GM19372 (cell line): ENCODE results near the gene GEMIN2.
"Not testable (repeated sequence)": the region's sequence is repeated elsewhere in the genome, so short reads cannot be mapped to it uniquely, and the experiment has no call there.

ENCODE experiments used
- ATAC-seq: cut with Tn5 transposase; IDR thresholded peaks from one replicate; pipeline ENCODE4 v1.9.1; 2021; ENCODE audit warnings: mild to moderate bottlenecking, low read depth, moderate library complexity; ENCODE audit not compliant: unreplicated experiment

The GEMIN2 gene

GRCh38 chr14:39114073-39114838, at the start of gene GEMIN2:
Gene GEMIN2 (plus strand): TSS chr14:39114323. CDS start chr14:39114339, 16 bp downstream.
- ATAC-seq: peak; percentile 91

DNA sequence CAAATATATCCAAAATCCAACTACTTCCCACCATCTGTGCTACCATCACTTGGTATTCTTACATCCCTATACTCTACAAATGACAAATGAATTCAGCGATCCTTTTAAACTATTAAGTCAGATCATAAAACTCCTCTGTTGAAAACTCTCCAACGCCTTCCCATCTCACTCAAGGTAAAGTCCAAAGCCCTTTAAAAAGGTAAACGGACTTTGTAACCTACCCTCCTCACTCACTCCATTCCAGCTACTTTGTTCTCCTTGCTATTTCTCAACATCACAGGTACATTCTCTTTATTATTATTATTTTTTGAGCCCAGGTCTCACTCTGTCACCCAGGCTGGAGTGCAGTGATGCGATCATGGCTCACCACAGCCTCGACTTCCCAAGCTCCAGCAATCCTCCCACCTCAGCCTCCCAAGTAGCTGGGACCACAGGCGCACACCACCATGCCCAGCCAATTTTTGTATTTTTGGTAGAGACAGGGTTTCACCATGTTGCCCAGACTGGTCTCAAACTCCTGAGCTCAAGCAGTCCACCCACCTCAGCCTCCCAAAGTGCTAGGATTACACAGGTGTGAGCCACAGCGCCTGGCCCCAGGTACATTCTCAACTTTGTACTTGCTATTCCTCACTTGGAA, 44.8 kb upstream of the GEMIN2 start:
- ATAC-seq: not testable (repeated sequence)

GRCh38 chr14:39069923-39070322, 44.2 kb upstream of the GEMIN2 start:
- no peak for ATAC-seq

DNA sequence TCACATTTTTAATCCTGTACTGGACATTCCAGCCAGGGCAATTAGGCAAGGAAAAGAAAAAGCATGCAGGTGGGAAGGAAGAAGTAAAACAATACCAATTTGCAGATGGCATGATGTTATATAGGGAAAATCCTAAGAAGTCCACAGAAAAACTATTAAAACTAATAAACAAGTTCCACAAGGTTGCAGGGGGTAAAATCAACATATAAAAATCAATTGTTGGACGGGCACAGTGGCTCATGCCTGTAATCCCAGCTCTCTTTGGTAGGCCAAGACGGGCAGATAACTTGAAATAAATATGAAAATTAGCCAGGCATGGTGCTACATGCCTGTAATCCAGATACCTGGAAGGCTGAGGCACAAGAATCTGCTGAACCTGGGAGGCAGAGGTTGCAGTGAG, 43.0 kb upstream of the GEMIN2 start:
- ATAC-seq: no peak

- ATAC-seq: no peak
These were observed 33.2 kb upstream of the GEMIN2 start for GRCh38 chr14:39080886-39081285.

DNA sequence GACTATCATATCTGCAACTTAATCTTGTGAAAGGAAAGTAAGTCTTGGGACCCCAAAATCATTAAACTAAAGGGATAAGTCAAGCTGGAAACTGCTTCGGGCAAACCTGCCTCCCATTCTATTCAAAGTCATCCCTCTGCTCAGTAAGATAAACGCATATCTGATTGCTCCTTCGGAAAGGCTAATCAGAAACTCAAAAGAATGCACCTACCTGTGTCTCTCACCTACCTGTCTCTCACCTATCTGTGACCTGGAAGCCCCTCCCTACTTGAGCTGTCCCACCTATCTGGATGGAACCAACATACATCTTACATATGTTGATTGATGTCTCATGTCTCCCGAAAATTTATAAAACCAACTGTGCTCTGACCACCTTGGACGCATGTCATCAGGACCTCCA, 31.0 kb upstream of the GEMIN2 start:
- no peak for ATAC-seq

DNA sequence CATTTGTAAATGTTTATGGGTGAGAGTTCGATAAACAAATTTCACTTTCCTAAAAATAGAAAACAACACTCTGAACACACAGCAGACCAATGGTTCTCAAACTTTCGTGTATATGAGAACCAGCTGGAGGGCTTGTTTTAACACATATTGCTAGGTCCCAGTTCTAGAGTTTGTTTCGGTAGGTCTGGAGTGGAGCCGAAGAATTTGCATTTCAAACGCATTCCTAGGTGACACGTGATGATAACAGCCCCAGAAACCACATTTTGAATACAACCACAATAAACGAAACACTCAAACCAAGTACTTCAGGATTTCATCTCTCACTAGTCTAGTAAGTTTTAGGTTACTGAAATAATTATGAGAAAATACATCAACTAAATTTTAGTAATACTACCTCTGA, 28.2 kb upstream of the GEMIN2 start:
- ATAC-seq: no peak

GRCh38 chr14:39087493-39087892, 26.6 kb upstream of the GEMIN2 start:
- no peak for ATAC-seq

DNA sequence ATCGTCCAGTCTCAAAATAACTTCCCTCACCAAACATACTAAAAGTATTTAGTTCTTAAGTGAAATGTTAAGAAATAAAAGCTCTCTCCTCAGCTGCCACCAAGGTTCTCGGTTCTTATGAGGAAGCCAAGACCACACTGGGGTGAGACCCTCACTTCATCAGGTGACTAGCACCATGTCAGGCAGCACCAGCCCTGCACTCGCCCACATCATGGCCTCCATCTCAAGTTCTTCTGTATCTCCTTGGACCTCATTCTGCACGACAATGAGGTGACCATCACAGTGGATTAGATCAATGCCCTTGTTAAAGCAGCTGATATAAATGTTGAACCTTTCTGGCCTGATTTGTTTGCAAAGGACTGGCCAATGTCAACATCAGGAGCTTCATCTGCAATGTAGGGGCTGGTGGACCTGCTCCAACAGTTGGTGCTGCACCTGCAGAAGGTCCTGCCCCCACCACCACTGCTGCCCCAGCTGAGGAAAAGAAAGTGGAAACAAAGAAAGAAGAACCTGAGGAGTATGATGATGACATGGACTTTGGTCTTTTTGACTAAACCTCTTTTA, 23.5 kb upstream of the GEMIN2 start:
- no peak for ATAC-seq

DNA sequence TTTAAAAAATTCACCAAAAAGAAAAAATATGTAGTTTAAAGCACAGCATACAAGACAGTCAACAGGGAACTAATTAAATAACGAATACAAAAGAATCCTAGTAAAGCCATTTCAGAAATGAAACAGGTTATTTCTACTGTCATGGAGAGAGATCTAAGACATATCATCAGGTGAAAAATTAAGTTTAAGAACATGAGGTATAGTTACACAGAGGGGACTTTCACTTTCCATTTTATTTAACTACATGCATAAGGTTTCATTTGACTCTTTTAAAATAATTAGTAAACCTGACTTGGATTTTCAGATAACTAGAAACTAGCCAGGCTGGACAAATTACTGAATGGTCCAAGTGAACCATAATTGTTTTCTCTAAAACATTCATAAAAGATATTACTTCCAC, 22.4 kb upstream of the GEMIN2 start:
- ATAC-seq: no peak

DNA sequence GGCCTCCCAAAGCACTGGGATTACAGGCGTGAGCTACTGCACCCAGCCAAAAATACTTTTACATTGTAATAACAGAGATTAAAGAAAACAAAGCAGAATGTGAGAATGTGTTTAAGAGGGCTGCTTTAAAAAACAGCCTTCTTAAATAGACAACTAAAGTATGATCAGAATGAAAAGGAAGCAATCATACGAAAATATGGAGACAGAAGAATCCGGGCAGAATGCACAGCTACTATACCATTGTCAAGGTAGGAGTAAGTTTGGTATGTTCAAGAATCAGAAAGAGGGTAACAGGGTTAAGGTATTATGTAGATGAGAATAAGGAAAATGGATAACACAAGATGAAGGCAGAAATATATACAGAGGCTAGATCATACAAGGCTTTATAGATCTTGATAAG, 19.6 kb upstream of the GEMIN2 start:
- no peak for ATAC-seq

- no peak for ATAC-seq
These were observed 17.0 kb upstream of the GEMIN2 start for GRCh38 chr14:39097159-39097558.

- not testable (repeated sequence) for ATAC-seq
These were observed 14.9 kb upstream of the GEMIN2 start for GRCh38 chr14:39099215-39099614.

GRCh38 chr14:39099748-39100147, 14.4 kb upstream of the GEMIN2 start:
- no peak for ATAC-seq

- peak; percentile 4 for ATAC-seq
These were observed 11.7 kb upstream of the GEMIN2 start for GRCh38 chr14:39102265-39102968.

DNA sequence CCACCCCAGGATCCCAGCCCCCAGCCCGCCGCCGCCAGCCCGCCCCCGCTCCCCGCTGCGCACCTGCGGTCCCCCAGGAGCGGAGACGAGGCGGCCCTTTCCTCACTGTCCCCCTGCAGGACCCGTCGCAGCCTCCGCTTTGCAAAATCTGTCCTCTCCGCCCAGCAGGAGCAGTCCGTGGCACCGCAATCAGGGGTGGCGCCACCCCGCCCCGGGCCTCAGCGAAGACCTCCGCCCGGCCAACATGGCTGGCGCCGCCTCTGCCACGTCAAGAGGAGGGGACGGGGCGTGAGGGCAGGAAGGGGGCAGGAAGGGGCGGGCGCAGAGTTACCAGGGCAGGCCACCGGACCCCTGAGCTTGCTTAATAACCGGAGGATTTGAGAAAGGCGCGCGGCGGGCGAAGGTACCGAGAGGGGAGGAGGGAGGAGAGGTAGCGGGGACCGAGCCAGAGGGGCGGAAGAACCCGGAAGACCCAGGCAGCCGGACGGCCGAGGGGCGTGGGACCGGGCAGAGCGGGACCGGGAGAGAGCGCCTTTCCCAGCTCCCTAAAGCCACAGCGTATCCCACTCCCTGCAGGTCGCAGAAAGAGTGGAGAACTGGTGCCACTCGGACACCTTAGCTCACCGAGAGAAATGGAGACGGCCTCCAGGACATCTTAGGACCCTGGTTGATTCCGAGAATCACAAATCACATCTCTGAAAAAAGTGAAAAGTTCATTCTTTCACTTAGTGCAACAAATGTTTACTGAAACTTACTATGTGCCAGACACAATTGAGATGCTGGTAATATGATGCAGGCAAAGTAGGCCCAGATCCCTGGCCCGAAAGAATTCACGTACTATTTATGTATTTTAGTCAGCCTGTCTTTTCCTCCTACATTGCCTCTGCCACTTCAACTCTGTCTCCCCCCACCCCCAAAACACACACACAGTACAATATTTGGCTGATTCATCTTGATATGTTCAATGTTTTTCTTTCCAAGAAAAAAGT, 10.9 kb upstream of the GEMIN2 start, which contains the start of gene SEC23A:
Gene SEC23A, minus strand, starts transcription at position 267 of the 989 bp plus-strand sequence. CDS start 7,117 bp downstream, outside the sequence.
- ATAC-seq: peak; percentile 82

- not testable (repeated sequence) for ATAC-seq
These were observed 9.9 kb upstream of the GEMIN2 start for GRCh38 chr14:39104078-39104801.

GRCh38 chr14:39107591-39107996, 6.5 kb upstream of the GEMIN2 start:
- ATAC-seq: no peak

GRCh38 chr14:39108791-39109190, 5.3 kb upstream of the GEMIN2 start:
- ATAC-seq: no peak
